Neural progenitor cell (in vitro differentiated cells): ENCODE measurements around the gene FHIP2A.

Source experiments
- EZH2 ChIP-seq: fragments of 200-600 bp; sonication (generic); IDR thresholded peaks from 2 replicates; pipeline ENCODE4 v1.6.1; 2017; ENCODE audit warnings: antibody characterized with exemption, mild to moderate bottlenecking, moderate library complexity
- EZH2phosphoT487 ChIP-seq: fragments of 200-600 bp; sonication (generic); IDR thresholded peaks from 2 replicates; pipeline ENCODE4 v1.6.1; 2017; ENCODE audit warnings: antibody characterized with exemption
- TF ChIP-seq, protein P1 (sequence below): fragments of 200-600 bp; sonication (generic); IDR thresholded peaks from 2 replicates; pipeline ENCODE4 v1.5.1; 2017; ENCODE audit warnings: antibody characterized with exemption, mild to moderate bottlenecking

- no peak for TF ChIP-seq EZH2phosphoT487
- TF ChIP-seq, protein P1, sequence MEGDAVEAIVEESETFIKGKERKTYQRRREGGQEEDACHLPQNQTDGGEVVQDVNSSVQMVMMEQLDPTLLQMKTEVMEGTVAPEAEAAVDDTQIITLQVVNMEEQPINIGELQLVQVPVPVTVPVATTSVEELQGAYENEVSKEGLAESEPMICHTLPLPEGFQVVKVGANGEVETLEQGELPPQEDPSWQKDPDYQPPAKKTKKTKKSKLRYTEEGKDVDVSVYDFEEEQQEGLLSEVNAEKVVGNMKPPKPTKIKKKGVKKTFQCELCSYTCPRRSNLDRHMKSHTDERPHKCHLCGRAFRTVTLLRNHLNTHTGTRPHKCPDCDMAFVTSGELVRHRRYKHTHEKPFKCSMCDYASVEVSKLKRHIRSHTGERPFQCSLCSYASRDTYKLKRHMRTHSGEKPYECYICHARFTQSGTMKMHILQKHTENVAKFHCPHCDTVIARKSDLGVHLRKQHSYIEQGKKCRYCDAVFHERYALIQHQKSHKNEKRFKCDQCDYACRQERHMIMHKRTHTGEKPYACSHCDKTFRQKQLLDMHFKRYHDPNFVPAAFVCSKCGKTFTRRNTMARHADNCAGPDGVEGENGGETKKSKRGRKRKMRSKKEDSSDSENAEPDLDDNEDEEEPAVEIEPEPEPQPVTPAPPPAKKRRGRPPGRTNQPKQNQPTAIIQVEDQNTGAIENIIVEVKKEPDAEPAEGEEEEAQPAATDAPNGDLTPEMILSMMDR = no peak
- TF ChIP-seq EZH2 = no peak
Observed at GRCh38 chr10:114782666-114783065, 38.9 kb upstream of the FHIP2A start.
